ENCODE results near the gene FGF5.

DNA sequence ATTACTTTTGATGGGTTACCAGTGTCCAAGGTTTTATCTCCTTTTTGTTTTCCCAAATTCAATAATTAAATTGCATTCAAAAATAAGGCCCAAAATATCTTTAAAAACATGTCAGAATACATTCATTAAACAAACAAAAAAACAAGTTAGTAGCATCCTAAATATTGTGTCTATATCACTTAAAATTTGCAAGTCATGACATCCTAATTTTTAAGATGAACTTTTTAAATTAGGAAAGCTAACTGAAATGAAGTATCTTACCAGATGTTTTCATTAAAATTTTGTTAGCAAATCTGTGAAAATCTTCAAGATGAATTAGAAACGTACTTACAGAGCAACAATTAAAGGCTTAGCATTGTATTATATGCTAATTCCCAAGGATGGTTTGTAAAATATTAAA is 68.1 kb downstream of the FGF5 start:
- TF ChIP-seq TAF1 (IDR thresholded peaks at IDR 0.05; ENCODE audit: low read depth, low read length) (no peak), POLR2A (IDR thresholded peaks at IDR 0.05; ENCODE audit: low read depth, low read length) (no peak)

All from GM12891 (cell line).